ENCODE data around the gene SYPL1.

The SYPL1 gene

GRCh38 chr7:106121189-106121810, 9.2 kb upstream of the SYPL1 start:
- no peak for DNase-seq

- DNase-seq, result no peak
Observed at GRCh38 chr7:106120500-106120899, 8.4 kb upstream of the SYPL1 start.

GRCh38 chr7:106119719-106120118, 7.6 kb upstream of the SYPL1 start:
- no peak for DNase-seq

- no peak for DNase-seq
Observed at GRCh38 chr7:106117786-106118544, 5.9 kb upstream of the SYPL1 start.

DNA sequence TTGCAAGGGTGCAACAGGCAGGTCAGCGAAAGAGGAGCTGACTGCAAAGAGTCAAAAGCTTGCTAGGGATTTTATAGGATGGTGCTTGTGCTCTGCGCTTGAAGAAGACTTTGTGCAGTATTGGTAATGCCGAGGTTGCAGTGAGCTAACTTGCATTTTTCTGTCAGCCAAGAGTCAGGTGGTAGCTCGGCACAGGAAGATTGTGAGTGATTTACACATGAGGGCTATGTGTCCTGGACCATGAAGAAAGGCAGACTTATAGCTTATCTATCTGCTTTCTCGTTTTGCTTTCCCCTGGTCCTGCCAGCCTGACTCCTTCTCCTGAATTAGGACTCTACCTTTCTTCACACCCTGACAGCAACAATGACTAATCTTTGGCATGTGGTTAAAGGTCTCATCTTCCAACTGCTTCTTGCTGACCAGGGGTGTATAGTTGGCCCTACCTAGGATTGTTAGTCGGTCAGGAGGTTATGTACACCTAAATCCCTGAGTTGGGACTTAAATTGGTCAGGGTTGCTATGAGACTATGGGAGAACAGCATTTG, 4.1 kb upstream of the SYPL1 start:
- no peak for DNase-seq

GRCh38 chr7:106114716-106115383, 2.7 kb upstream of the SYPL1 start:
- no peak for DNase-seq

DNA sequence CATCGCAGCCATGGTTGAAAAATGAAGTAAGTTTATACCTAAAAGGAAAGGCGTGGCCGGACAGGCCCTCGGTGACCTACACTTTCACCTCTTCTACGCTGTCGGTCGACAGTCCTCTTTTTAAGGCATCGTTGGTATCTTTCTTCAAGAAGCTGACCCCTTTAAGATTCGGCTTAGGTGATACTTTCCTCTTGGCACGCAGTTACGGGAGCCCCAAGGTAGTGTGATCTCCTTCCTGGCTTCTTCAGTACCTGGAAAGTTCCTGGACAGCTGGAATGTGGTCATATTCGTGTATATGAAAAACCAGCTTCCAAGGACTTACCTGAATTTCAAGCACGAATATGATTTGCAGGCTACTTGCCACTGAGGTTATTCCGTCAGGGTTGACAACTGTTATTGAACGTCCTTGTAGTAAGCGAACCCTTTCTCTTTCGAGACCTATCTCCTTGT, 885 bp upstream of the SYPL1 start:
- no peak for DNase-seq

- no peak for DNase-seq
Observed at GRCh38 chr7:106111655-106112117, 426 bp downstream of the SYPL1 start.

- no peak for DNase-seq
Observed at GRCh38 chr7:106110885-106111654, 1.0 kb downstream of the SYPL1 start.

- DNase-seq, result no peak
Observed at GRCh38 chr7:106110238-106110560, 1.9 kb downstream of the SYPL1 start.

DNA sequence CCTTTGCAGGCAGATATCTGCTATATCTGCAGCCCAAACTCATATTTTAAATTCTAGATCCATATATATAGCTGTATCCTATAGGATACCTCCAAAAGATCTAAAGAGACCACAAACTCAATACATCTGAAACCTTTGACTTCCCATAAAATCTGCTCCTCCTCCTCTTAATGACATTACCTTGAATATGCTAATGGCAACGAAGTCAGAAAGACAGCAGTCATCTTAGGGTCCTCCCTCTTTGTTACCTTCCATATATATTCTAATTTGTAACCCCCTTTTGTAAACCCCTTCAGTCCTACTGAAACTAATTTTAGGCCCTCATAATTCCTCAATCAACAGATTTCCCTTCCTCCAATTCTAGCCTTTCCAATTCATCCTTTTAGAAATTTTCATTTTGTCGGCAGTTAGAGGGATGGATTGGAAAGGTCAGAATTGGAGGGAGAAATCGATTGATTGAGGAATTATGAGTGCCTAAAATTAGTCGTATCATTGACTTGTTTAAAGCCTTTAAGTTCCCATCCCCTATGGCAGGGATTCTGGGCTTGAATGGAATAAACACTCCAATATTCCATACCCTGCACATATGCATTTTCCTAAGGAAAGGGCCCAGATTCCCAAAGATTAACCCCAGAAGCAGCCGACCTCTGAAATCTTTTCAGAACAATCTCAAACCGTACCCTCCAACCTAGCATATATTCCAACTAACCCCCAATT, 2.4 kb downstream of the SYPL1 start:
- no peak for DNase-seq

DNA sequence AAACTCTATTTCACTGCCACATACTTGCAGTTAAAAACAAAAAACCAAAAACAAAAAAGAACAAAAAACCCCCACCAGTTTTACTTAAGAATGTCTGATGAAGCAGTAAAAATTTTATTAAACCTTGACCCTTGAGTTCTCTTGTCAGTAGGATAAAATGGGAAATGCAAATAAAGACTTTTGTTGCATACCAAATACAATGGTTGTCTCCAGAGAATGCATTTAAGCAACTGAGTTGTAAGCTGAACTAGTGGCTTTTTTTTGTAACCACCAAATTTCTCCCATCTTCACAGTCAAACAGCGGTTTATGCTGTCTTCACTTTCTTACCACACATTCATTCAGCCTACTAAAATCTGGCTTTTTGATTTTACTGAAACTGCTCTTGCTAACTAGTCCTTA, 3.1 kb downstream of the SYPL1 start:
- DNase-seq, result no peak

- DNase-seq, result no peak
Observed at GRCh38 chr7:106104721-106105260, 7.3 kb downstream of the SYPL1 start.

- no peak for DNase-seq
Observed at GRCh38 chr7:106102387-106102966, 9.6 kb downstream of the SYPL1 start.

DNA sequence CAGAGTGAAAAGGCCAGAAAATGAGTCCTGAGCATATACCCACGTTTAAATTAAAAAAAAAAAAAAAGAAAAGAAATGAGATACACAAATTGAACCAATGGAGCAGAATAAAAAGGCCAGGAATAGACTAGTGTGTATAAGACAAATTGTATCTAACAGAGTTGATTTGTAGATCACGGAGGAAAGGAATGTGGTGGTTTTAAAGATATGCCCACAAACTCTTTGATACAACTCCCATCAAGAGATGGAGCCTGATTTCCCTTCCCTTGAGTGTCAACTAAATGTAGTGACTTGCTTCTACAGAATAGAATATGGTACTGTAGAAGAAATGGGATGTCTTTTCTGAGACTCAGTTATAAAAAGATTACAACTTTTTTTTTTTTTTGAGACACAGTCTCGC, 10.4 kb downstream of the SYPL1 start:
- no peak for DNase-seq

- DNase-seq, result no peak
Observed at GRCh38 chr7:106100863-106101629, 11.1 kb downstream of the SYPL1 start.

DNA sequence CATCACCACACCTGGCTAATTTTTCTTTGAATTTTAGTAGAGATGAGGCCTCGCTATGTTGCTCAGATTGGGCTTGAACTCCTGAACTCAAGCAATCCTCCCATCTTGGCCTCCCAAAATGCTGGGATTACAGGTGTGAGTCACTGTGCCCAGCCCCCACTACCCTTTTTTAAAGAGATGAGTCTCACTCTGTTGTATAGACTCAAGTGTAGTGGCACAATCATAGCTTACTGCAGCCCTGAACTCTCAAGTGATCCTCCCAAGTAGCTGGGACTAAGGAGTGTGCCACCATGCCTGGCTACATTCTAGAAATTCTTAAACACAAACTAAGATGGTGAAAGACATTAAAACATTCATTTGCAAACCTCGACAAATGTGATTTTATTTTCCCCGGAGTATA, 12.6 kb downstream of the SYPL1 start:
- no peak for DNase-seq

DNA sequence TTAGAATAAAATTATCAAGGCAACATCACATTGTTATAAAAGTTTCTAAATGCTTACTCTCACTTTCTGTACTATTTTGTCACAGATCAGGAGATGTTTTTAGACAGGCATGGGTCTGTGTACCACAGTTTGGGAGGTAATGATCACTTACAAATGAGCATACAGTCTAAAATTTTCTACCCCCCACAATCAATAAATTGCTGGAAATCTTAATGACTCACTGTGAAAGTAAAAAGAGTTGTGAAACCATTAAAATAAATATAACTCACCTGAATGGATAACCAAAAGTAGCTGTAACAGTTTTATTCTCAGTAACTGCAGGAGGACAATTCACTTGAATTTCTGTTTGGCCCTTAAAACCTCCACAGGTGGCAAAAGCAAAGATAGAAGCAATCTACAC, 13.2 kb downstream of the SYPL1 start:
- no peak for DNase-seq

GRCh38 chr7:106095634-106096033, 16.5 kb downstream of the SYPL1 start:
- no peak for DNase-seq

DNA sequence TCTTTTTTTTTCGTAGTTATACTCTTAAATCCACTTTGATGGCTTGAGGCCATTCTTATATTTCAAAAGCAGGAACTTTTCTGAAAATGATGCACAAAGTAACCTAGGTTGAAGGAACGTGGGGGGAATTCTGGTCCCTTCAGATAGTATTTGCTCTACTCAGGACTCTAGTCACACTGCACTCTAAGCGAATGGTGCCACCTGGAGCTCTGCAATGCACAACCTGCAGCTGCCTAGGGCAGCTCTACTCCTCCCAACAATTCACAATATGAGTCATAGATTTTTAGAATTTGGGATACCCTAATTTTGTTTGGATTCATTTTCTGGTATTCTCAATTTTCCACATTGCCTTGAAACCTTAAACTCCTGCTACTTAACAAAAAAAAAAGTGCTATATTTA, 17.3 kb downstream of the SYPL1 start:
- no peak for DNase-seq

DNA sequence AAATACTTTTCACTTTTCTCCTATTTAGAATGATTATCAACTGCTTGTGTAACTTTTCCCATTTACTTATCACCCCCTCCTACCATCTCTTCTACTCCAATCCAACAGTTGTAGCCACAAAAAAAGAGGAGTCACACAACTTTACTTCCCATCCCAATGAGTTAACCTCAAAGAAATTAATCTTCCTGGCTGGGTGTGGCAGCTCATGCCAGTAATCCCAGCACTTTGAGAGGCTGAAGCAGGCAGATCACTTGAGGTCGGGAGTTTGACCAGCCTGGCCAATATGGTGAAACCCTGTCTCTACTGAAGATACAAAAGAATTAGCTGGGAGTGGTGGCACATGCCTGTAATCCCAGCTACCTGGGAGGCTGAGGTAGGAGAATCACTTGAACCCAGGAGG, 19.9 kb downstream of the SYPL1 start:
- no peak for DNase-seq

All from activated CD4-positive, alpha-beta T cell treated with anti-CD3 and anti-CD28 coated beads for 1 hour (primary cell).